HepG2 (cell line): ENCODE measurements around the gene TMEM185B. TPM values are rescaled to one million over a fixed set of nuclear protein-coding genes. Genes with fewer than 3 reads are reported as not detected.

Experiments
- ATM ChIP-seq: fragments of 450-650 bp; IDR thresholded peaks from 2 replicates; pipeline ENCODE4 v1.7.1; 2017; ENCODE audit warnings: mild to moderate bottlenecking, borderline replicate concordance
- ETV5 ChIP-seq: IDR thresholded peaks from 2 replicates; pipeline ENCODE4 v1.6.1; 2018; ENCODE audit warnings: missing biosample characterization, missing genetic modification reagents, inconsistent platforms, borderline replicate concordance
- FOXP1 ChIP-seq, 2 experiments: fragments of 450-650 bp in 1 of 2; IDR thresholded peaks; 2 replicates each; pipeline ENCODE4 v1.6.1; 2017 to 2018; ENCODE audit warnings: antibody characterized with exemption in 1 of 2
- FUBP1 ChIP-seq: sonication (generic); formaldehyde crosslinking; IDR thresholded peaks from 2 replicates; pipeline ENCODE4 v1.5.1; 2020; ENCODE audit warnings: missing genetic modification reagents, mild to moderate bottlenecking, borderline replicate concordance
- HNF1B ChIP-seq: sonication (generic); formaldehyde crosslinking; IDR thresholded peaks from 2 replicates; pipeline ENCODE4 v1.5.1; 2020; ENCODE audit warnings: mild to moderate bottlenecking, moderate library complexity, missing genetic modification reagents
- HNF4G ChIP-seq, 2 experiments: sonication (generic) in 1 of 2; formaldehyde crosslinking in 1 of 2; IDR thresholded peaks; 2 replicates each; pipeline versions ENCODE4 v1.4.0 to v1.6.1; 2011 to 2020; ENCODE audit warnings: borderline replicate concordance in 2 of 2, low read depth in 2 of 2, mild to moderate bottlenecking in 2 of 2, low read length in 1 of 2, missing genetic modification reagents in 1 of 2, moderate library complexity in 1 of 2
- HOXA7 ChIP-seq: sonication (generic); formaldehyde crosslinking; IDR thresholded peaks from 2 replicates; pipeline ENCODE4 v1.8.1; 2022; ENCODE audit warnings: mild to moderate bottlenecking, missing genetic modification reagents, moderate library complexity
- KDM4B ChIP-seq: sonication (generic); formaldehyde crosslinking; IDR thresholded peaks from 2 replicates; pipeline ENCODE4 v1.4.0; 2020; ENCODE audit warnings: missing genetic modification reagents
- NRL ChIP-seq: sonication (generic); formaldehyde crosslinking; IDR thresholded peaks from 2 replicates; pipeline ENCODE4 v1.5.0; 2020; ENCODE audit warnings: missing genetic modification reagents, mild to moderate bottlenecking, moderate library complexity, borderline replicate concordance
- ZFP36L2 ChIP-seq: sonication (generic); formaldehyde crosslinking; IDR thresholded peaks from 2 replicates; pipeline ENCODE4 v1.4.0; 2020; ENCODE audit warnings: missing genetic modification reagents
- ZKSCAN8 ChIP-seq: IDR thresholded peaks from 2 replicates; pipeline ENCODE4 v1.6.1; 2016; ENCODE audit warnings: borderline replicate concordance, missing genetic modification reagents, missing compliant biosample characterization
- ZNF282 ChIP-seq: fragments of 450-650 bp; IDR thresholded peaks from 2 replicates; pipeline ENCODE4 v1.6.1; 2018; ENCODE audit not compliant: partially characterized antibody
- ZNF607 ChIP-seq: sonication (generic); formaldehyde crosslinking; IDR thresholded peaks from 2 replicates; pipeline ENCODE4 v1.5.1; 2020; ENCODE audit warnings: missing genetic modification reagents, mild to moderate bottlenecking, borderline replicate concordance
- ZNF724P ChIP-seq: sonication (generic); formaldehyde crosslinking; IDR thresholded peaks from 2 replicates; pipeline ENCODE4 v1.8.0; 2022; ENCODE audit warnings: missing genetic modification reagents, borderline replicate concordance
- polyA plus RNA-seq, 8 experiments: library from polyadenylated mRNA; depleted of rRNA in 3 of 8; stranded (reverse) in 7 of 8; unstranded in 1 of 8; fragments of >200 nt; fragmentation: Illumina TruSeq in 4 of 8; extraction: Trizol in 4 of 8; gene quantifications; 2 replicates each; pipeline versions ENCODE4 v1.2.1 to v1.2.3, GENCODE V29; 2011 to 2016; ENCODE audit warnings: low read depth in 4 of 8, missing spikeins in 1 of 8, mixed read lengths in 1 of 8; ENCODE audit not compliant: insufficient read depth in 1 of 8
- total RNA-seq, 5 experiments: library from RNA; depleted of rRNA; stranded (reverse); fragments of >200 nt; fragmentation: Illumina TruSeq; extraction: Trizol; gene quantifications; 2 replicates each; pipeline ENCODE4 v1.2.3, GENCODE V29; 2016; ENCODE audit warnings: low read depth in 1 of 5
- TF ChIP-seq, protein P1 (sequence below), 2 experiments: sonication (generic) in 1 of 2; formaldehyde crosslinking in 1 of 2; IDR thresholded peaks; 2 replicates each; pipeline versions ENCODE4 v1.5.1 to v1.6.1; 2011 to 2020; ENCODE audit warnings: borderline replicate concordance in 1 of 2, low read depth in 1 of 2, low read length in 1 of 2, mild to moderate bottlenecking in 1 of 2, missing genetic modification reagents in 1 of 2, moderate library complexity in 1 of 2
- TF ChIP-seq, protein P2 (sequence below): sonication (generic); formaldehyde crosslinking; IDR thresholded peaks from 2 replicates; pipeline ENCODE4 v1.5.1; 2020; ENCODE audit warnings: missing genetic modification reagents, mild to moderate bottlenecking, borderline replicate concordance

The TMEM185B gene
- total and polyA plus RNA-seq, 2 of the 13 experiments (the other 11 are each of a cell fraction or from before 2014, with no cell fraction given): 5.6 to 7.0 TPM

GRCh38 chr2:120253021-120253882 lies 30.1 kb upstream of the TMEM185B start (continued):
- TF ChIP-seq, protein P1, sequence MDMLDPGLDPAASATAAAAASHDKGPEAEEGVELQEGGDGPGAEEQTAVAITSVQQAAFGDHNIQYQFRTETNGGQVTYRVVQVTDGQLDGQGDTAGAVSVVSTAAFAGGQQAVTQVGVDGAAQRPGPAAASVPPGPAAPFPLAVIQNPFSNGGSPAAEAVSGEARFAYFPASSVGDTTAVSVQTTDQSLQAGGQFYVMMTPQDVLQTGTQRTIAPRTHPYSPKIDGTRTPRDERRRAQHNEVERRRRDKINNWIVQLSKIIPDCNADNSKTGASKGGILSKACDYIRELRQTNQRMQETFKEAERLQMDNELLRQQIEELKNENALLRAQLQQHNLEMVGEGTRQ (IDR thresholded peaks at IDR 0.05; ENCODE audit: low read depth, low read length): no peak
- TF ChIP-seq, protein P1 (CRISPR knock-in tag; IDR thresholded peaks at IDR 0.05; ENCODE audit: borderline replicate concordance): no peak
- TF ChIP-seq NRL (CRISPR knock-in tag) (peak; percentile 69), HOXA7 (CRISPR knock-in tag) (no peak), KDM4B (CRISPR knock-in tag) (no peak), FUBP1 (CRISPR knock-in tag) (peak; percentile 86; the same call in 1 of the 2 replicates), ZNF607 (CRISPR knock-in tag) (no peak), HNF4G (IDR thresholded peaks at IDR 0.05; ENCODE audit: borderline replicate concordance, low read depth, low read length) (no peak), HNF4G (CRISPR knock-in tag; IDR thresholded peaks at IDR 0.05; ENCODE audit: borderline replicate concordance, low read depth) (peak; percentile 14; the same call in 1 of the 2 replicates), ZFP36L2 (CRISPR knock-in tag) (no peak), ZNF282 (no peak), FOXP1 (IDR thresholded peaks at IDR 0.05) (no peak), FOXP1 (CRISPR knock-in tag; IDR thresholded peaks at IDR 0.05) (no peak), ZKSCAN8 (CRISPR knock-in tag) (no peak), ETV5 (CRISPR knock-in tag) (peak; percentile 81), ATM (no peak), HNF1B (CRISPR knock-in tag) (peak; percentile 44; the same call in 1 of the 2 replicates), ZNF724P (no peak)
- TF ChIP-seq, protein P2, sequence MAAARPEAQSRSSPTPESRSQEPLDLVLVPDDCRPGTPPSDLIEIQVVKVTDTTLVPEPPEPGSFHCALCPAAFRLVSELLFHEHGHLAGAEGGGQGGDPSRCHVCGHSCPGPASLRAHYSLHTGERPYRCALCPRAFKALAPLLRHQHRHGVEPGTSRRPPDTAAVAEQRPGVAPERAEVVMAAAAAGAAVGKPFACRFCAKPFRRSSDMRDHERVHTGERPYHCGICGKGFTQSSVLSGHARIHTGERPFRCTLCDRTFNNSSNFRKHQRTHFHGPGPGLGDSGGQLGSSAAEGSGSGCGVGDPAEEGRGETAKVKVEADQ: peak; percentile 36; the same call in 1 of the 2 replicates
